Head of caudate nucleus (tissue), 42 donors: ENCODE data around the gene AIMP1.
A peak's percentile ranks its signal among the peaks of the same experiment; 100 is the strongest.

ENCODE experiments used
- DNase-seq, 42 donors: peaks; one replicate each; pipeline versions ENCODE4 v3.0.0 to v3.0.0-alpha.2; 2020 to 2021; ENCODE audit warnings: mixed read lengths in 7 of 42
- intact Hi-C: fragments of 100-400 bp; cut with DNase I; formaldehyde crosslinking; loops from one replicate; pipeline ENCODE4 v1.15.0; 2022

Gene AIMP1

GRCh38 chr4:106339431-106339830, 23.1 kb downstream of the AIMP1 start:
- no peak for DNase-seq

GRCh38 chr4:106340774-106341173, 24.4 kb downstream of the AIMP1 start:
- intact Hi-C loops, result no loop called here
- DNase-seq, result no peak

More at GRCh38 chr4:106339431-106339830, 23.1 kb downstream of the AIMP1 start:
- intact Hi-C loops, result no loop called here

- no peak for DNase-seq
- intact Hi-C loops, result no loop called here
Measured at GRCh38 chr4:106343865-106344646, 27.7 kb downstream of the AIMP1 start.

GRCh38 chr4:106344647-106344970, 28.3 kb downstream of the AIMP1 start:
- no peak for DNase-seq
- intact Hi-C loops, result no loop called here

GRCh38 chr4:106347167-106347566, 30.8 kb downstream of the AIMP1 start:
- intact Hi-C loops, result no loop called here
- no peak for DNase-seq

GRCh38 chr4:106351016-106351415, 34.7 kb downstream of the AIMP1 start:
- DNase-seq, result no peak
- intact Hi-C loops, result no loop called here

- intact Hi-C loops, result no loop called here
Measured at GRCh38 chr4:106353786-106354185, 37.4 kb downstream of the AIMP1 start.

GRCh38 chr4:106355193-106355592, 38.8 kb downstream of the AIMP1 start:
- DNase-seq, result peak in 1 of 42 donors; percentile 5
- intact Hi-C loops, result no loop called here

More at GRCh38 chr4:106353786-106354185, 37.4 kb downstream of the AIMP1 start:
- no peak for DNase-seq

GRCh38 chr4:106358899-106359298, 42.5 kb downstream of the AIMP1 start:
- intact Hi-C loops, result no loop called here
- DNase-seq, result no peak

- intact Hi-C loops, result no loop called here
- no peak for DNase-seq
Measured at GRCh38 chr4:106362086-106362825, 45.9 kb downstream of the AIMP1 start.

- no peak for DNase-seq
- intact Hi-C loops, result no loop called here
Measured at GRCh38 chr4:106364282-106364681, 47.9 kb downstream of the AIMP1 start.

GRCh38 chr4:106365613-106366012, 49.3 kb downstream of the AIMP1 start:
- intact Hi-C loops, result no loop called here
- DNase-seq, result no peak

- no peak for DNase-seq
- intact Hi-C loops, result no loop called here
Measured at GRCh38 chr4:106366026-106366425, 49.7 kb downstream of the AIMP1 start.

- intact Hi-C loops, result no loop called here
- DNase-seq, result no peak
Measured at GRCh38 chr4:106367072-106367471, 50.7 kb downstream of the AIMP1 start.

GRCh38 chr4:106368678-106369077, 52.3 kb downstream of the AIMP1 start, which contains the start of gene GIMD1:
GIMD1 (minus strand) TSS chr4:106368778; CDS start chr4:106367435, 1,343 bp downstream.
- DNase-seq, result no peak
- intact Hi-C loops, result no loop called here

- intact Hi-C loops, result no loop called here
- DNase-seq, result peak in 17 of 42 donors; percentile 6 to 63 (median 37)
Measured at GRCh38 chr4:106369456-106370060, 53.2 kb downstream of the AIMP1 start.

- intact Hi-C loops, result no loop called here
- no peak for DNase-seq
Measured at GRCh38 chr4:106370214-106370613, 53.9 kb downstream of the AIMP1 start.

GRCh38 chr4:106371161-106371560, 54.8 kb downstream of the AIMP1 start:
- no peak for DNase-seq
- intact Hi-C loops, result no loop called here

- intact Hi-C loops, result no loop called here
- DNase-seq, result no peak
Measured at GRCh38 chr4:106373026-106373425, 56.7 kb downstream of the AIMP1 start.

- intact Hi-C loops, result no loop called here
- no peak for DNase-seq
Measured at GRCh38 chr4:106380179-106380578, 63.8 kb downstream of the AIMP1 start.
